HG03095 (cell line): ENCODE measurements around the gene PPAT.
A peak's percentile ranks its signal among the peaks of the same experiment; 100 is the strongest.
"Not testable (repeated sequence)": the region's sequence is repeated elsewhere in the genome, so short reads cannot be mapped to it uniquely, and the experiment has no call there.

Source experiments
- ATAC-seq: cut with Tn5 transposase; IDR thresholded peaks from one replicate; pipeline ENCODE4 v1.9.1; 2021; ENCODE audit warnings: moderate library complexity; ENCODE audit not compliant: unreplicated experiment

The PPAT gene

DNA sequence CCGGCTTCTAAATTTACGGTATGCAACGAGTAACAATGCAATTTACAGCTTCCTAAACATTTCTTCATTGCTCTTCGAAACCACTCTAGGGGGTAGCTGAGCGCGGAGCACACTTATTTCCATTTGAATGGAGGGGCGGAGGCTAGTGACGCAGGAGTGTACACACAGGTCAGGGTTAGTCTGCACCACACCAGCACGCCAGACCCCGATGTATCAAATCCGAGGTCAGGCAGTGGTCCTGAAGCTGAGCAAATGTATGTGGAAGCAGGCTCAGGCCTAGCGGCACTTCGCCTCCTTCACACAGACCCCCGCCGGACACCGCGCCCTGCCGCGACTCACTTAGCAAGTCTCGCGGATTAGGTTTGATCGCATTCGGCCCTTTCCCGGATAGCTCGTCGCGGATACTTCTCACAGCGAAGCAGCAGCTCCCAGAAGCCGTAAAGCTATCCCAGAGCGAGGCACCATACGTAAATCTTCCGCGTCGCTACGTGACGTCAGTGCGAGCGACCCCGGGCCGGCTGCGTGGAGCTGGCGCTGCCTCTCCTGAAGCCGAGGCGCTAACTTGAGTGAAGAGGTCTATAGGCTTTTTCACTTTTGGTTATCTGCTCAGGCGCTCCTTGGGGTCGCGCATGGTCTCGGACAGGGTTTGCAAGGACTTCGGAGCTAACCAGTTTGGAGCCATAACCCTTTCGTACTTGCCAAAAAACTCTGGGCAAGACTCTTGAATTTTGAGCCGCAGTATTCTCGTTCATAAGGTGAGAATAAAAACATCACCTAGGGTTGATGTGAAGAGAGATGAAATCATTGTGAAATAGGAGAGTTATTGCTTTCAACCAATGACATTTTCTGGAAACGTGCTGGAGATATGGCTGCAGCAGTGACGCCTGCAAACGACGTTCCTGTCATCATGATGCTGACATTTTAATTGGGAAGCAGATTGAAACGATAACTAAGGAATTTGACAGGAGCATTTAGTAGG, 48.1 kb downstream of the PPAT start, which contains the start of gene AASDH:
Gene AASDH (minus strand): TSS at position 469 of the 979 bp plus-strand sequence. CDS start 3,192 bp downstream, outside the sequence.
- ATAC-seq, result peak; percentile 94

GRCh38 chr4:56386091-56386490, 49.3 kb downstream of the PPAT start:
- ATAC-seq, result no peak

GRCh38 chr4:56375458-56375857, 60.0 kb downstream of the PPAT start:
- no peak for ATAC-seq

- ATAC-seq, result no peak
Observed at GRCh38 chr4:56374956-56375355, 60.5 kb downstream of the PPAT start.

GRCh38 chr4:56372774-56373173, 62.6 kb downstream of the PPAT start:
- ATAC-seq, result no peak

GRCh38 chr4:56371426-56372220, 63.8 kb downstream of the PPAT start:
- ATAC-seq, result no peak

DNA sequence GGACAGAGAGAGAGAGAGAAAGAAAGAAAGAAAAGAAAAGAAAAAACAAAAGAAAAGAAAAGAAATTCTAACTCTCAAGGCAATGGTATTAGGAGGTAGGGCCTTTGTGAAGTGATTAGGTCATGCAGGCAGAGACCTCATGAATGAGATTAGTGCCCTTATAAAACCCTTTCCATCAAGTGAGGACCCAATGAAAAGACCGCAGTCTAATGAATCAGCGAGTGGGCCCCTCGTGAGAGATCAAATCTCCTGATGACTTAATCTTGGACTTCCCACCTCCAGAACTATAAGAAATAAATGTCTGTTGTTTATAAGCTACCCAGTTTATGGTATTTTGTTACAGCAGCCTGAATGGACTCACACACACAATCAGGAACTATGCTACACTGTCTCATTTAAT, 65.0 kb downstream of the PPAT start:
- ATAC-seq, result no peak

DNA sequence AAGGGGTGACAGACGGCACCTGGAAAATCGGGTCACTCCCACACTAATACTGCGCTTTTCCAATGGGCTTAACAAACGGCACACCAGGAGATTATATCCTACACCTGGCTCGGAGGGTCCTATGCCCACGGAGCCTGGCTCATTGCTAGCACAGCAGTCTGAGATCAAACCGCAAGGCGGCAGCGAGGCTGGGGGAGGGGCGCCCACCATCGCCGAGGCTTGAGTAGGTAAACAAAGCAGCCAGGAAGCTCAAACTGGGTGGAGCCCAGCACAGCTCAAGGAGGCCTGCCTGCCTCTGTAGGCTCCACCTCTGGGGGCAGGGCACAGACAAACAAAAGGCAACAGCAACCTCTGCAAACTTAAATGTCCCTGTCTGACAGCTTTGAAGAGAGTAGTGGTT, 72.4 kb downstream of the PPAT start:
- not testable (repeated sequence) for ATAC-seq

DNA sequence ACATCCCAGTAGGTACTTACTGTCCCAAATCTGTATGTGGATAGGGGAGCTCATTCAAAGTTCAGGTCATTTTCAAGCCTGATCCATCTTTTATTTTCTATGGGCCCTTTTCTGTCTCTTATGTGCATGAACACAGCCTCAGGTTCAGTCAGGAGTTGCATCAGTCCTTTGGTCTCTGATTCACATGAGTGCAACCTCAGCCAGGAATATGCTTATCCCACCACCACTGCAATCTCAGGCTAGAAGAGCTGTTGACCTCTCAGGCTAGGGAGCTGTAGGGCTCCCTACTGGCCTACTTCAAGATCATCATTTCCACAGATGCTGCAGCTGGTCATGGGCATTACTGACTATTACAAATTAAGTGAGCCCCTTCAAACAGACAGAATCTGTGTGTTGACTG, 75.3 kb downstream of the PPAT start:
- ATAC-seq, result no peak

DNA sequence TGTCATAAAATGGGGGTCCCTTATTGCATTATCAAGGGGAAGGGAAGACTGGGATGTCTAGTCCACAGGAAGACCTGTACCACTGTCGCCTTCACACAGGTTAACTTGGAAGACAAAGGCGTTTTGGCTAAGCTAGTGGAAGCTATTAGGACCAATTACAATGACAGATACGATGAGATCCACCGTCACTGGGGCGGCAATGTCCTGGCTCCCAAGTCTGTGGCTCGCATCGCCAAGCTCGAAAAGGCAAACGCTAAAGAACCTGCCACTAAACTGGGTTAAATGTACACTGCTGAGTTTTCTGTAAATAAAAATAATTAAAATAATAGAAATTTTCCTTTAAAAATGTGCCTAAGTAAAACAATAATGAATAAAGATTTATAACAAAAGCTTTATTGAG, 78.8 kb downstream of the PPAT start:
- ATAC-seq, result no peak

DNA sequence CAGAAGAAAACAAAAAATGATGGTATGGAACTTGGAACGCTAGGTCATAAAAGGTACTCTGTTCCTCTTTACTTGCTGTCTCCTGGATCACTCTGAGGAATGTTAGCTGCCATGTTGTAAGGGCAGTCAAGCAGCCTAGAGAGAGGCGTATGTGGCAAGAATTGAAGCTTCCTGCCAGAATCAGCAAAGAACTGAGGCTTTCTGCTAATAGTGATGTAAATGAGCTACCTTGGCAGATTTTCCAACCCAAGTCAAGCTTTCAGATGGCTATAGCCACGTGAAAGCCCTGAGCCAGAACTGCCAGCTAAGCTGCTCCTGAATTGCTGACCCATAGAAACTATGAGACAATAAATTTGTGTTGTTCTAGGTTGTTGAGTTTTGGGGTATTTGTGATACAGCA, 86.8 kb downstream of the PPAT start:
- no peak for ATAC-seq

- ATAC-seq, result no peak
Observed at GRCh38 chr4:56345458-56345857, 90.0 kb downstream of the PPAT start.
